ENCODE data around the gene CNNM3. TPM values are rescaled to one million over a fixed set of nuclear protein-coding genes. Genes with fewer than 3 reads are reported as not detected.

The CNNM3 gene
- total and polyA plus RNA-seq, 4 donors: 10.0 to 19.8 (median 16.1) TPM

DNA sequence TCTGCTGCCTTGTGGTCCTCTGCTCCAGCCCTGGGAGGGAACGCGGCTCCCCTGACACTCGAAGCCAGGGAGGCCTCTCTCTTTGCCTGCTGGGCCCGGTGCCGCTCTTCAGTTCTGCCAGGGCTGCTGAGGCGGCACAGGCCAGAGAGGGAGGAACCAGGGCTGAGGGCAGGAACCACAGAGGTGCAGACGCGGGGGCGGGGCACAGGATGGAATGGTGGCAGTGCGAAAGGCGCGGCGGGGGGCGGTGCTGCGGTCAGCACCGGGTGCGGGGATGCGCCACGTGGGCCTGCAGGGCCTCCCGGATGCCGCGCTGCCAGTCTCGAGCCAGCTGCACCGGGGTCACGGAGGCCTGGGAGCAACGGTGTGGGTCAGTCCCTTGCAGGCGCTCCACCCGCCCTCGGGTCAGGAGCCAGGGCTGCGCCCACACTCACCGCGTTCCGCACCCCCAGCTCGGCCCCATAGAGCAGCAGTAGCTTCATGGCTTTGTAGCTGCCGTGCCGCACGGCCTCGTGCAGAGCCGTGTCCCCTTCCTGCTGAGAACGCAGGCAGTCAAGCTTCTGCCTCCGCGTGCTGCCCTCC lies 23.3 kb downstream of the CNNM3 start:
- H3K4me1 ChIP-seq (ENCODE audit: control insufficient read depth in 4 of 4, insufficient read depth in 4 of 4, low read length in 3 of 4): peaks cover 0 to 5% (median 0%) of the 10 kb centered on the region in 4 donors
- H3K27me3 ChIP-seq (ENCODE audit: control insufficient read depth in 4 of 4, insufficient read depth in 4 of 4, low read length in 3 of 4): no peaks in the 10 kb centered on the region
- 58% methylated on average over 42 of the region's 42 CpGs for WGBS
- H3K4me3 ChIP-seq (ENCODE audit: low read depth in 1 of 3, low read length in 3 of 3): no peak overlapping the region
- no peak overlapping the region for H3K27ac ChIP-seq (ENCODE audit: low read depth in 1 of 2, low read length in 2 of 2)
- DNase-seq (ENCODE audit: low spot score): no peak
- no peak for TF ChIP-seq GABPA (IDR thresholded peaks at IDR 0.05 in 1 of 2, conservative IDR thresholded peaks at IDR 0.05 in 1 of 2)
- no peak for TF ChIP-seq FOXA1 (IDR thresholded peaks at IDR 0.05)
- no peak for TF ChIP-seq SP1 (IDR thresholded peaks at IDR 0.05)
- no peak for TF ChIP-seq TAF1 (conservative IDR thresholded peaks at IDR 0.05)
- TF ChIP-seq, protein P1, sequence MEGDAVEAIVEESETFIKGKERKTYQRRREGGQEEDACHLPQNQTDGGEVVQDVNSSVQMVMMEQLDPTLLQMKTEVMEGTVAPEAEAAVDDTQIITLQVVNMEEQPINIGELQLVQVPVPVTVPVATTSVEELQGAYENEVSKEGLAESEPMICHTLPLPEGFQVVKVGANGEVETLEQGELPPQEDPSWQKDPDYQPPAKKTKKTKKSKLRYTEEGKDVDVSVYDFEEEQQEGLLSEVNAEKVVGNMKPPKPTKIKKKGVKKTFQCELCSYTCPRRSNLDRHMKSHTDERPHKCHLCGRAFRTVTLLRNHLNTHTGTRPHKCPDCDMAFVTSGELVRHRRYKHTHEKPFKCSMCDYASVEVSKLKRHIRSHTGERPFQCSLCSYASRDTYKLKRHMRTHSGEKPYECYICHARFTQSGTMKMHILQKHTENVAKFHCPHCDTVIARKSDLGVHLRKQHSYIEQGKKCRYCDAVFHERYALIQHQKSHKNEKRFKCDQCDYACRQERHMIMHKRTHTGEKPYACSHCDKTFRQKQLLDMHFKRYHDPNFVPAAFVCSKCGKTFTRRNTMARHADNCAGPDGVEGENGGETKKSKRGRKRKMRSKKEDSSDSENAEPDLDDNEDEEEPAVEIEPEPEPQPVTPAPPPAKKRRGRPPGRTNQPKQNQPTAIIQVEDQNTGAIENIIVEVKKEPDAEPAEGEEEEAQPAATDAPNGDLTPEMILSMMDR (IDR thresholded peaks at IDR 0.05; ENCODE audit: low read depth, low read length, missing input control): no peak
- TF ChIP-seq, protein P2, sequence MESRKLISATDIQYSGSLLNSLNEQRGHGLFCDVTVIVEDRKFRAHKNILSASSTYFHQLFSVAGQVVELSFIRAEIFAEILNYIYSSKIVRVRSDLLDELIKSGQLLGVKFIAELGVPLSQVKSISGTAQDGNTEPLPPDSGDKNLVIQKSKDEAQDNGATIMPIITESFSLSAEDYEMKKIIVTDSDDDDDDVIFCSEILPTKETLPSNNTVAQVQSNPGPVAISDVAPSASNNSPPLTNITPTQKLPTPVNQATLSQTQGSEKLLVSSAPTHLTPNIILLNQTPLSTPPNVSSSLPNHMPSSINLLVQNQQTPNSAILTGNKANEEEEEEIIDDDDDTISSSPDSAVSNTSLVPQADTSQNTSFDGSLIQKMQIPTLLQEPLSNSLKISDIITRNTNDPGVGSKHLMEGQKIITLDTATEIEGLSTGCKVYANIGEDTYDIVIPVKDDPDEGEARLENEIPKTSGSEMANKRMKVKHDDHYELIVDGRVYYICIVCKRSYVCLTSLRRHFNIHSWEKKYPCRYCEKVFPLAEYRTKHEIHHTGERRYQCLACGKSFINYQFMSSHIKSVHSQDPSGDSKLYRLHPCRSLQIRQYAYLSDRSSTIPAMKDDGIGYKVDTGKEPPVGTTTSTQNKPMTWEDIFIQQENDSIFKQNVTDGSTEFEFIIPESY (IDR thresholded peaks at IDR 0.05): no peak
- TF ChIP-seq JUND (IDR thresholded peaks at IDR 0.05): no peak
- TF ChIP-seq HNF4A (conservative IDR thresholded peaks at IDR 0.05): no peak
- TF ChIP-seq, protein P3, sequence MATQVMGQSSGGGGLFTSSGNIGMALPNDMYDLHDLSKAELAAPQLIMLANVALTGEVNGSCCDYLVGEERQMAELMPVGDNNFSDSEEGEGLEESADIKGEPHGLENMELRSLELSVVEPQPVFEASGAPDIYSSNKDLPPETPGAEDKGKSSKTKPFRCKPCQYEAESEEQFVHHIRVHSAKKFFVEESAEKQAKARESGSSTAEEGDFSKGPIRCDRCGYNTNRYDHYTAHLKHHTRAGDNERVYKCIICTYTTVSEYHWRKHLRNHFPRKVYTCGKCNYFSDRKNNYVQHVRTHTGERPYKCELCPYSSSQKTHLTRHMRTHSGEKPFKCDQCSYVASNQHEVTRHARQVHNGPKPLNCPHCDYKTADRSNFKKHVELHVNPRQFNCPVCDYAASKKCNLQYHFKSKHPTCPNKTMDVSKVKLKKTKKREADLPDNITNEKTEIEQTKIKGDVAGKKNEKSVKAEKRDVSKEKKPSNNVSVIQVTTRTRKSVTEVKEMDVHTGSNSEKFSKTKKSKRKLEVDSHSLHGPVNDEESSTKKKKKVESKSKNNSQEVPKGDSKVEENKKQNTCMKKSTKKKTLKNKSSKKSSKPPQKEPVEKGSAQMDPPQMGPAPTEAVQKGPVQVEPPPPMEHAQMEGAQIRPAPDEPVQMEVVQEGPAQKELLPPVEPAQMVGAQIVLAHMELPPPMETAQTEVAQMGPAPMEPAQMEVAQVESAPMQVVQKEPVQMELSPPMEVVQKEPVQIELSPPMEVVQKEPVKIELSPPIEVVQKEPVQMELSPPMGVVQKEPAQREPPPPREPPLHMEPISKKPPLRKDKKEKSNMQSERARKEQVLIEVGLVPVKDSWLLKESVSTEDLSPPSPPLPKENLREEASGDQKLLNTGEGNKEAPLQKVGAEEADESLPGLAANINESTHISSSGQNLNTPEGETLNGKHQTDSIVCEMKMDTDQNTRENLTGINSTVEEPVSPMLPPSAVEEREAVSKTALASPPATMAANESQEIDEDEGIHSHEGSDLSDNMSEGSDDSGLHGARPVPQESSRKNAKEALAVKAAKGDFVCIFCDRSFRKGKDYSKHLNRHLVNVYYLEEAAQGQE (IDR thresholded peaks at IDR 0.05): no peak
- TF ChIP-seq, protein P4, sequence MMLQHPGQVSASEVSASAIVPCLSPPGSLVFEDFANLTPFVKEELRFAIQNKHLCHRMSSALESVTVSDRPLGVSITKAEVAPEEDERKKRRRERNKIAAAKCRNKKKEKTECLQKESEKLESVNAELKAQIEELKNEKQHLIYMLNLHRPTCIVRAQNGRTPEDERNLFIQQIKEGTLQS (IDR thresholded peaks at IDR 0.05): no peak
- no peak for TF ChIP-seq RAD21 (IDR thresholded peaks at IDR 0.05)
- no peak for TF ChIP-seq YY1 (IDR thresholded peaks at IDR 0.05)
- TF ChIP-seq RXRA (IDR thresholded peaks at IDR 0.05): no peak
- H3K9ac ChIP-seq (ENCODE audit: low read depth in 1 of 2, low read length in 2 of 2): no peak overlapping the region
- H3K36me3 ChIP-seq (ENCODE audit: control insufficient read depth in 4 of 4, insufficient read depth in 3 of 4, low read depth in 1 of 4, low read length in 3 of 4): peaks cover 0 to 17% (median 6%) of the 10 kb centered on the region in 4 donors
- H3K9me3 ChIP-seq (ENCODE audit: control insufficient read depth in 4 of 4, low read length in 3 of 4): no peaks in the 10 kb centered on the region

All from liver (tissue), 9 donors.